IMR-90 (cell line): Measurements from ENCODE around the gene RHO. TPM values are rescaled to one million over a fixed set of nuclear protein-coding genes. Genes with fewer than 3 reads are reported as not detected.
"Not testable (repeated sequence)": the region's sequence is repeated elsewhere in the genome, so short reads cannot be mapped to it uniquely, and the experiment has no call there.

ENCODE experiments used
- ATAC-seq: fragments of 200-7000 bp; cut with Tn5 transposase; 2 replicates; pipeline ENCODE4 v1.9.1; 2020; ENCODE audit warnings: low read depth, mild to moderate bottlenecking, moderate library complexity
- BruUV-seq: library from RNA; stranded (reverse); fragments of 400-500 nt; replicated peaks from 2 replicates; lab custom pipeline; 2021; lab: Mats Ljungman, UMichigan
- CTCF ChIA-PET: fragments of 300-600 bp; formaldehyde crosslinking; extraction: SDS; loops from one replicate; lab custom pipeline; 2021; ENCODE audit warnings: antibody characterized with exemption; lab: Yijun Ruan, JAX
- POLR2A ChIA-PET: fragments of 300-600 bp; sonication (Branson Sonifier 250); formaldehyde crosslinking; loops from one replicate; lab custom pipeline; 2022; ENCODE audit warnings: antibody characterized with exemption; ENCODE audit not compliant: unreplicated experiment; lab: Charles Lee
- DNase-seq: peaks from one replicate; pipeline ENCODE4 v3.0.0; 2013
- H2AFZ ChIP-seq: replicated peaks from 2 replicates; pipeline ENCODE3; 2013; ENCODE audit warnings: low read length, mild to moderate bottlenecking; ENCODE audit not compliant: poor library complexity
- H2AK5ac ChIP-seq: 2 replicates; pipeline ENCODE4 v1.6.1; 2013; ENCODE audit warnings: low read depth, low read length, inconsistent platforms
- H2AK9ac ChIP-seq: replicated peaks from 2 replicates; pipeline ENCODE3; 2013; ENCODE audit warnings: mild to moderate bottlenecking, low read depth, low read length, moderate library complexity; ENCODE audit not compliant: poor library complexity
- H2BK120ac ChIP-seq: 2 replicates; pipeline ENCODE4 v1.6.1; 2013; ENCODE audit warnings: low read depth, low read length, inconsistent platforms
- H2BK15ac ChIP-seq: 3 replicates; pipeline ENCODE4 v1.6.1; 2013; ENCODE audit warnings: low read depth, low read length, inconsistent platforms
- H2BK20ac ChIP-seq: 2 replicates; pipeline ENCODE4 v1.6.1; 2013; ENCODE audit warnings: low read depth, mild to moderate bottlenecking, inconsistent platforms, low read length, moderate library complexity
- H2BK5ac ChIP-seq: 2 replicates; pipeline ENCODE4 v1.6.1; 2013; ENCODE audit warnings: mild to moderate bottlenecking, low read depth, low read length, inconsistent platforms; ENCODE audit not compliant: poor library complexity, severe bottlenecking
- H3K14ac ChIP-seq: replicated peaks from 2 replicates; pipeline ENCODE4 v1.6.1; 2013; ENCODE audit warnings: low read depth, low read length, inconsistent platforms
- H3K18ac ChIP-seq: 2 replicates; pipeline ENCODE4 v1.6.1; 2013; ENCODE audit warnings: low read depth, low read length, control low read depth
- H3K23ac ChIP-seq: 2 replicates; pipeline ENCODE4 v1.6.1; 2013; ENCODE audit warnings: low read depth, low read length, inconsistent platforms
- H3K27ac ChIP-seq: 2 replicates; pipeline ENCODE4 v1.5.1; 2013; ENCODE audit warnings: mild to moderate bottlenecking, control low read depth, low read length; ENCODE audit not compliant: insufficient read depth
- H3K27me3 ChIP-seq: 2 replicates; pipeline ENCODE4 v1.6.1; 2013; ENCODE audit warnings: low read length; ENCODE audit not compliant: control insufficient read depth, insufficient read depth
- H3K36me3 ChIP-seq: 2 replicates; pipeline ENCODE4 v1.6.1; 2013; ENCODE audit warnings: low read length, mixed read lengths; ENCODE audit not compliant: control insufficient read depth, insufficient read depth
- H3K4ac ChIP-seq: 2 replicates; pipeline ENCODE4 v1.6.1; 2013; ENCODE audit warnings: low read depth, low read length, inconsistent platforms
- H3K4me1 ChIP-seq: 2 replicates; pipeline ENCODE4 v1.6.1; 2013; ENCODE audit warnings: low read length, mixed read lengths; ENCODE audit not compliant: control insufficient read depth, insufficient read depth
- H3K4me2 ChIP-seq: 2 replicates; pipeline ENCODE4 v1.6.1; 2013; ENCODE audit warnings: low read depth, mild to moderate bottlenecking, control low read depth, low read length, moderate library complexity
- H3K4me3 ChIP-seq: 2 replicates; pipeline ENCODE4 v1.5.1; 2013; ENCODE audit warnings: low read depth, mild to moderate bottlenecking, control low read depth, low read length, moderate library complexity; ENCODE audit not compliant: insufficient read depth
- H3K56ac ChIP-seq: 2 replicates; pipeline ENCODE4 v1.6.1; 2013; ENCODE audit warnings: low read length, inconsistent platforms; ENCODE audit not compliant: insufficient read depth; ENCODE audit errors: extremely low read depth
- H3K79me1 ChIP-seq, 2 experiments: 2 replicates each; pipeline ENCODE4 v1.6.1; 2013; ENCODE audit warnings: low read length in 2 of 2, inconsistent platforms in 1 of 2, low read depth in 1 of 2
- H3K9ac ChIP-seq: 2 replicates; pipeline ENCODE4 v1.6.1; 2013; ENCODE audit warnings: low read depth, low read length, control low read depth
- H3K9me1 ChIP-seq: 2 replicates; pipeline ENCODE4 v1.6.1; 2013; ENCODE audit warnings: low read length, inconsistent platforms; ENCODE audit not compliant: insufficient read depth
- H3K9me3 ChIP-seq: 2 replicates; pipeline ENCODE4 v1.6.1; 2013; ENCODE audit warnings: low read length; ENCODE audit not compliant: control insufficient read depth, insufficient read depth
- H4K20me1 ChIP-seq: 2 replicates; pipeline ENCODE4 v1.6.1; 2013; ENCODE audit warnings: low read length, inconsistent platforms; ENCODE audit not compliant: insufficient read depth
- H4K5ac ChIP-seq: 2 replicates; pipeline ENCODE4 v1.6.1; 2013; ENCODE audit warnings: mild to moderate bottlenecking, low read depth, low read length, control low read depth
- H4K8ac ChIP-seq, 2 experiments: 2 replicates each; pipeline ENCODE4 v1.6.1; 2013; ENCODE audit warnings: low read depth in 2 of 2, low read length in 2 of 2, control low read depth in 1 of 2, inconsistent platforms in 1 of 2
- H4K91ac ChIP-seq: 2 replicates; pipeline ENCODE4 v1.6.1; 2013; ENCODE audit warnings: low read depth, low read length, inconsistent platforms; ENCODE audit not compliant: insufficient read depth
- WGBS, 2 experiments: methylation state at CpG; one replicate each; pipeline versions ENCODE4 v1.1.5 to v1.1.7; 2013; ENCODE audit warnings: missing lambda C conversion rate in 2 of 2; ENCODE audit not compliant: insufficient read length in 1 of 2; ENCODE audit errors: extremely low coverage in 2 of 2; 5-methylcytosine and 5-hydroxymethylcytosine counted together
- dilution Hi-C: fragments of 300-500 bp; cut with HindIII; formaldehyde crosslinking; loops from one replicate; pipeline ENCODE4 v1.14.3; 2018; ENCODE audit warnings: low sequenced_read_pairs; ENCODE audit not compliant: unreplicated experiment
- in situ Hi-C: fragments of 300-500 bp; cut with MboI; formaldehyde crosslinking; loops from 3 replicates; pipeline ENCODE4 v1.14.3; 2019; ENCODE audit warnings: low sequenced_read_pairs, inconsistent platforms, mixed read lengths
- intact Hi-C: fragments of 100-400 bp; cut with micrococcal nuclease; formaldehyde crosslinking; loops from 2 replicates; pipeline ENCODE4 v1.10.0; 2022
- polyA plus RNA-seq, 3 experiments: library from polyadenylated mRNA; depleted of rRNA; stranded (reverse); fragments of >200 nt; gene quantifications; 2 replicates each; pipeline ENCODE4 v1.2.3, GENCODE V29; 2012; ENCODE audit warnings: low replicate concordance in 1 of 3
- total RNA-seq: library from RNA; depleted of rRNA; stranded (reverse); fragments of >200 nt; gene quantifications from 2 replicates; pipeline ENCODE4 v1.2.3, GENCODE V29; 2012

RHO gene
- total and polyA plus RNA-seq, 2 of the 4 experiments (the other 2 are of a cell fraction) = not detected

DNA sequence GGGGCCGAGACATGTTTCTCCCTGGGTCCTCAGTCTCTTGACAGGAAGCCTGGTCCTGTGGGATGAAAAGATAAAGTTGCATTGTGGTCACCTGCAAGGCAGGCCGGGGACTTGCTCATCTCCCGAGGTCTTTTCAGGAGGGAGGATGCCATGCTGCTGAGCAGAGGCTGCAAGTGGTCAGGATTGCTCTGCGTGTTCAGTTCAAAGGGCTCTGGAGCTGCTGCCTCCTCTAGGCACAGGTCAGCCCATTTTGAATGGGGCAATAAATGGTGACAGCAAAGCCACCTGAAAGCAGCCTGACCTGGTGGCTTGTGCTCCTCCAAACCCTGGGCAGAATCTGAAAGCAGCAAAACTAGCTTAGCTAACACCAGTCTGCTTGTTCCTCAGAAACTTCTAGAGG is 37.4 kb upstream of the RHO start:
- Histone ChIP-seq H4K8ac (peak overlapping the region; percentile 22 to 57; a peak in 2 of 4 replicates), H4K5ac (peak overlapping the region; percentile 40; the same call in 1 of the 2 replicates), H3K18ac (peak overlapping the region; percentile 49), H2BK120ac (peak overlapping the region; percentile 96), H3K9me1 (peaks cover 33% of the 10 kb centered on the region), H3K4me1 (peaks cover 35% of the 10 kb centered on the region), H2AK5ac (peak overlapping the region; percentile 100), H3K23ac (0 out of 2 replicates have a peak overlapping the region, but pooled peaks have one; percentile 29), H2BK20ac (peak overlapping the region; percentile 17), H2BK5ac (peak overlapping the region; percentile 31), H3K4ac (peak overlapping the region; percentile 87), H3K9ac (peak overlapping the region; percentile 4; the same call in 1 of the 2 replicates), H4K91ac (peak overlapping the region; percentile 88), H3K14ac (peak overlapping the region; percentile 70), H2BK15ac (peak overlapping the region; percentile 85; the same call in 2 of the 3 replicates), H3K79me1 (peaks cover 2 to 41% of the 10 kb centered on the region in 2 experiments; a peak in 2 of 4 replicates), H3K56ac (peak overlapping the region; percentile 16; the same call in 1 of the 2 replicates), H2AK9ac (peak overlapping the region; percentile 87)
- H3K4me3 ChIP-seq, POLR2A ChIA-PET, dilution Hi-C loops, H3K4me2 ChIP-seq, BruUV-seq, intact Hi-C loops, H3K9me3 ChIP-seq, H4K20me1 ChIP-seq, DNase-seq, H2AFZ ChIP-seq, ATAC-seq, H3K27me3 ChIP-seq, H3K36me3 ChIP-seq, H3K27ac ChIP-seq: not testable (repeated sequence)
- CTCF ChIA-PET = interaction anchor here (0.8 to 2.1 kb wide), 4 partner anchors 91 to 117 kb away, joined by 3 to 25 read pairs (median 4); no protein-coding TSS in a partner anchor
- 100% methylated on average over 2 of the region's 4 CpGs; no CpG with 5 or more reads in 1 of the 2 experiments for WGBS, 2 experiments
- in situ Hi-C loops = loop anchor here (5.0 kb wide), 3 partner anchors 111 to 436 kb away; no protein-coding TSS in a partner anchor
